EH (cell line): ENCODE results near the gene PITPNC1.
"Not testable (repeated sequence)": the region's sequence is repeated elsewhere in the genome, so short reads cannot be mapped to it uniquely, and the experiment has no call there.

Experiments used
- DNase-seq: peaks from one replicate; pipeline ENCODE4 v3.0.0-alpha.2; 2015; ENCODE audit warnings: low read depth

The PITPNC1 gene

DNA sequence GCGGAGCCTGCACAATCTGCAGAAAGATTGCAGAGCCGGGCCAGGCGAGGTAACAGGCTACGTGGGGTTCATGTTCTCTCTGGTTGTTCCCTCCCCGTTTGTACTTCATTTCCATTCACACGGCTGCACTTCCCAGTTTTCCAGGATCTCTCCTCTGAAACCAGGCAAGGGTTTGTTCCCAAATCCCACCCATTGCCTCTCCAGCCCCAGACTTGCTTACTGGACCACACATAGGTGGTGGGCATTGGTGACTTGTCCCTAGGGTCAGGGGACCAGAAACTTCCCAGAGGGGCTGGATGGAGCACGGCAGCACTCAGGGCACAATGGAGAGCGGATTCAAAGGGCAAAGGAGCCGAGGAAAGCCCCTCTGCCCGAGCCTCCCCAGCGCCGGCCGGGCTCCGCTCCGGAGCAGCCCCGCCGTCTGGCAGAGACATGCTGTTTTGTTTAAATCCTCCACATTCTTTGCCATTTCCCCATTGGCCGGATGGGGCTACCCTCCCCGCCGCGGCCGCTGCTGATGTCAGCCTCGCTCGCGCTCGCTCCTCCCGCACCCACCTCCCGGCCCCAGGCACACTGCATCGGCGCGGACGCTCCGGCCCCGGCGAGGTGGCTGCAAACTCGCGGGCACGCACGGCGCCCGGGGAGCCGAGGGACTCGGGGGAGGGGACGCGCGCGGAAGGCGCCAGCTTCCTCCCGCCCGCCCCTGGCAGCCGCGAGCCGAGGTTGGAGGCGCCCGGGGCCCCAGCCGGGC lies at the start of gene PITPNC1:
PITPNC1 (plus strand) TSS at position 545 of the 751 bp plus-strand sequence.
- DNase-seq = peak; percentile 91

DNA sequence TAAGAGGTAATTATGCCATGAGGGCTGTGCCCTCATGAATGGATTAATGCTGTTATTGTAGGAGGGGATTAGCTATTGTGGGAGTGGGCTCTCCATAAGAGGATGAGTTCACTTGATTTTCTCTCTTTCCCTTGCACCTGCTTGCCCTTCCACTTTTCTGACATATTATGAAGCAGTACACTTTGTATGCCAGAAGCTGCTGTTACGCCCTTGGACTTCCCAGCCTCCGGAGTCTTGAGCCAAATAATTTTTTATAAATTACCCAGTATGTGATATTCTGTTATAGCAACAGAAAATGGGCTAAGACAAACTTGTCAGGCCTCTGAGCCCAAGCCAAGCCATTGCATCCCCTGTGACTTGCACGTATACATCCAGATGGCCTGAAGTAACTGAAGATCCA lies 49.1 kb upstream of the PITPNC1 start:
- no peak for DNase-seq

GRCh38 chr17:67331381-67332161 lies 45.5 kb upstream of the PITPNC1 start:
- DNase-seq = not testable (repeated sequence)

GRCh38 chr17:67332162-67332508 lies 44.9 kb upstream of the PITPNC1 start:
- DNase-seq = not testable (repeated sequence)

DNA sequence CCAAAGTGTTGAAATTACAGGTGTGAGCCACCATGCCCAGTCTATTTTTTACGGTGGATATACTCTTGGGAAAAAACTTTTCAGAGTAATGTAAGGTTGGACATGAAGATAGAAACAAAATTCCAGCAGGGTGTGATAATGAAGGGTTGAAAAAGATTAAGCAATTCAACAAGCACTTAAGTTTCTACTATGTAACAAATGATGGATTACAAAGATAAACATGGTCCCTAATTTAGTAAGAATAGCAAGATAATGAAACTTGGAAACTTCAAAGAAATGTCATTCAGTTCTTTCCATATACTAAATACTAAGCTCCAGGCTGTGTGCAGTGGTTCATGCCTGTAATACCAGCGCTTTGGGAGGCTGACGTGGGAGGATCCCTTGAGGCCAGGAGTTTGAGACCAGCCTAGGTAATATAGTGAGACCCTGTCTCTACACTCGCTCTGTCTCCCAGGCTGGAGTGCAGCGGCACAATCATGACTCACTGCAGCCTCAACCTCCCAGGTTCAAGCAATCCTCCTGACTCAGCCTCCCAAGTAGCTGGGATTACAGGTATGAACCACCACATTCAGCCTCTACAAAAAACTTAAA lies 41.7 kb upstream of the PITPNC1 start:
- no peak for DNase-seq

GRCh38 chr17:67336859-67337258 lies 40.2 kb upstream of the PITPNC1 start:
- DNase-seq = no peak

- not testable (repeated sequence) for DNase-seq
These were observed 38.7 kb upstream of the PITPNC1 start for GRCh38 chr17:67338353-67338752.

DNA sequence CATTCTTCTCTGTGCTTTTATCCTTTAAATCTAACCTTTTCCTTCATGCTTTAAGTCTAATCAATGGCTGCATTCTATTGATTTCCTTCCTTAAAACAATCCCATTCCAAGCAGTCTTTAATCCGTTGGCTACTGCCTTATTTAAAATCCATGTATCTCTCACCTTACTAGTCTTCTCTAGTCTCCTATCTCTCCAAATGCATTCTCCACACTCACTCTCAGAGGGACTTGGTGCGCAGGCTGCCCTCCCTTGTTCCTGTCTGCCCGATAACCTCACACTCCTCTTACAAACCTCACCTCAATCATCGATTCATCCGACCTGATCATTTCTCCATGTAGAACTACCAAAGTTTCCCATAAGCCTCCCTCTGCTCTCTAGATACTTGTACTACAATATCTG lies 33.8 kb upstream of the PITPNC1 start:
- DNase-seq = no peak

GRCh38 chr17:67347826-67348225 lies 29.3 kb upstream of the PITPNC1 start:
- DNase-seq = no peak

GRCh38 chr17:67349420-67349819 lies 27.7 kb upstream of the PITPNC1 start:
- DNase-seq = no peak

GRCh38 chr17:67353161-67353560 lies 23.9 kb upstream of the PITPNC1 start:
- DNase-seq = no peak

DNA sequence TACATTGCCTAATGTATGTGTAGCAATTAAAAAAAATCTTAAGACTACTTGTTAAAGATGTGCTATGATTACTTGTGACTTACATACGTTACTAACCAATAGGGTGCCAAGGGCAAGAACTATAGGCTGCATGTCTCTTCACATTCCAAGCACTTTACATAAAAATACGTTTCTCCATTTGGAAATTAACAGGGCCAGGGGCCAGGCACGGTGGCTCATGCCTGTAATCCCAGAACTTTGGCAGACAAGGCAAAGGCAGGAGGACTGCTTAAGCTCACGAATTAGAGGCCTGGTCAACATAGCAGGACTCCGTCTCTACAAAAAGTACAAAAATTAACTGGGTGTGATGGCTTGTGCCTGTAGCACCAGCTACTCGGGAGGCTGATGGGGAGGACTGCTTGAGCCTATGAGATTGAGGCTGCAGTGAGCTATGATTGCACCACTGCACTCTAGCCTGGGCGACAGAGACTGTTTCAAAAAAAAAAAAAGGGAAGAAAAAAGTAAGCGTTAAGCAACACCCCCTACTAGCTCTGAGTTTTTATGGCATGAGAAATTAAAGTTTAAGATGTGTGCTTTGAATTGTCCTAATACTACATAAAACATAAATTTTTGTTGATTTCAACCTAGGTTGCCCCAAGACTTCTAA lies 23.0 kb upstream of the PITPNC1 start:
- no peak for DNase-seq

DNA sequence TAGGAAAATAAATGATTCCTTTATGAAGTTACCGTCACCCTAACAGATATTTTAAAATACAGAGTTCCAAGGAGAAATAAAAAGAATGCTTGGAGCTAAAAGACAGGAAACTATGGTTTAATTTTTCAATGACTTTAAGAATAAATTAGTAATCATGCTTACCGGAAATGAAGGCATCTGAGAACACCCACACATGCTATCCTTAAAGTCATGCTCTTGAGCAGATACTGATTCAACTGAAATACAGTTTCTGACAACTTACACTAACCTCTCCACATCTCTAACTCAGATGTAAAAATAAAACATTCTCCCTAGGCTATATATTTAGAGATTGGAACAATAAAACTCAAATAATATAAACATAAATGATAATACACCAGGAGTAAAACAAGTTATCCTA lies 18.5 kb upstream of the PITPNC1 start:
- no peak for DNase-seq

GRCh38 chr17:67359960-67360791 lies 16.9 kb upstream of the PITPNC1 start:
- DNase-seq = peak; percentile 26

- DNase-seq = no peak
These were observed 16.2 kb upstream of the PITPNC1 start for GRCh38 chr17:67360880-67361279.

GRCh38 chr17:67362173-67362572 lies 14.9 kb upstream of the PITPNC1 start:
- DNase-seq = no peak

- no peak for DNase-seq
These were observed 12.0 kb upstream of the PITPNC1 start for GRCh38 chr17:67364847-67365737.

GRCh38 chr17:67365738-67366192 lies 11.3 kb upstream of the PITPNC1 start:
- DNase-seq = peak; percentile 79

DNA sequence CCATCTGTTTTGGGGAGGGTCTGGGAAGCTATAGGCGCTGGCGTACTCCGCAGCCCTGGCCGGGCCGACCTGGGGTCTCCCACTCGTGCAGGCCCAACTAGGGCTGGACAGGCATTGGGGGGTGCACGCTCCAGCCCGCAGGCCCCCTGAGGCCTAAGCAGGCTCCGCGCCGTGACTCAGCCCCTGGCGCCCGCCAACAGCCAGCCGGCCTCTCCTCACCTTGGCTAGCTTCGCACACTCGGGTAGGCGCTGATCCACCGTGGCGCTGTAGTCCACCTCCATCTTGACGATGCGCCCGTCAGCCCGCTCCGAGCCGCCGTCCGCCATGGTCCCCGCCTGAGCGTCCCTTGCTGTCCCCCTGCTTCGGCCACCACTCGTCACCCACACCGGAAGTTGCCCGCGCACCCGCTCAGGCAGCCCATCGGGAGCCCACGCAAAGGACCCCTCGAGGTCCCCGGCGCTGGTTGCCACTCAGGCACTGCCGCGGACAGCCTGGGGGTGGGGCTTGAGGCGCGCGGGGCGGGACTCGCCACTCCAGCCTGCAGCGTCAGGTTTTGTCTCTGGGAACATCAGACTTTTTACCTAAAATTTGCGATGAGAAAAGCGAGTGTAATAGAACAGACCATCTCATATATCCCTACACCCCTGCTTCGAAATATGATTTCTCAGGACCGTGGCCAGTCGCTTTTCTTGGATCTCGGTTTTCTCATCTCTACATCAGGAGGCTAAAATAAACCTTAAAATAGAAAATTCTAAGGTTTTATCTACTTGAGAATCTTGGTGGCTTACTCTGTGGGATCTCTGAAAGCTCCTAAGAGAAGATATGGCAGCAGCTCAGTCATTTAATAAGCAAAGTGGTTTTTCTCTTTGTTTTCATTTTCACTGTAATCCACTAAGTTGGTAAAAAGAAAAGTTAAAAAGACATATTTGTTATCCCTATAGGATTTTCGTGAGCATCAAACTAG lies 10.6 kb upstream of the PITPNC1 start, which contains the start of gene PSMD12:
PSMD12 (minus strand) TSS at position 385 of the 965 bp plus-strand sequence; CDS start at position 327, 58 bp downstream.
- peak; percentile 90 for DNase-seq
